Measurements from ENCODE around the gene SEC61A2.

The SEC61A2 gene

DNA sequence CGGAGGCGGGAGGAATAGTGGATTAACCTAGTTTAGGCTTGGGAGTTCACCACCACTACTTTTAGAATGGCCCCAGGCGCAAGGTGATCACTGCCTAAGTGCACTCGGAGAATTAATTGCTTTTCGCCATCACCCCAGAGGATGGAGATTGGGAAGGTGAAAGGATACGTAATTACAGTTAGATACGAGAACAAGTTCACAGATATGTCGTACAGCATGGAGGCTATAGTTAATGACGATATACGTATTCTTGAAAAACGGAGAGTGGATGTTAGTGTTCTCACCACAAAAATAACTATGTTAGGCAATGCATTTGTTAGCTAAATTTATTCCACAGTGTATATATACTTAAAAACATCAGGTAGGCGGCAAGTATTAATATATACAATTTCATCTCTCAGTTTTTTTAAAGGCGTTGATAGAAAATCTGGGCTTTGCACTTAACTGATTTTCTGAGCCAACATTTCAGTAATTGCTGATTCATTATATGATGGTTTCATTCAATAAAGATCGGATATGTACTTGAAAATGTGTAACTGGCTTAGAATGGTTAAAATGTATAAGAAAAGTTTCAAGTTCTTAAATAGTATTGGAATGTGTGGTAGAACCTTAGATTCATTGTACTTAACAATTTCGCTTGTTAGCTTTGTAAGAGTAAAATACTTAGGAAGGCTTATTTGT is 67.2 kb downstream of the SEC61A2 start:
- DNase-seq (ENCODE audit: low read depth), result no peak

DNA sequence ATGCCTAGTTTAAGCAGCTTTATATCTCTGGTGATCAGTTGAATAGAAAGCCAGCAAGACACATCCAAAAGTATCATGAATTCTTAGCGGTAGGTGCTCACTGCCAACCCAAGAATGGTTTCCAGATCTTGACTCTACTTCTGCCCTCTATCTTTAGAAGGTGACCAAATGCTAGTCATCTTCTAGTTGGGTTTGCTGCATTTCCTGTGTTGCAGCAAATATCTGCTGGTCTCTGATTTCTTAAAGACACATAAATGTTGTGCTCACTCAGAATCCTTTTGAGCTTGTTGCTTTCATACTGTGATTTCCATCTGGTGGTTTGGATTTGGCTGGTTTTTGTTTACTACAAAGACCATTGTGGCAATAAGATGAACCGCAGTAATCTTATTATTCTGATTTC is 68.7 kb downstream of the SEC61A2 start:
- DNase-seq (ENCODE audit: low read depth), result no peak

DNA sequence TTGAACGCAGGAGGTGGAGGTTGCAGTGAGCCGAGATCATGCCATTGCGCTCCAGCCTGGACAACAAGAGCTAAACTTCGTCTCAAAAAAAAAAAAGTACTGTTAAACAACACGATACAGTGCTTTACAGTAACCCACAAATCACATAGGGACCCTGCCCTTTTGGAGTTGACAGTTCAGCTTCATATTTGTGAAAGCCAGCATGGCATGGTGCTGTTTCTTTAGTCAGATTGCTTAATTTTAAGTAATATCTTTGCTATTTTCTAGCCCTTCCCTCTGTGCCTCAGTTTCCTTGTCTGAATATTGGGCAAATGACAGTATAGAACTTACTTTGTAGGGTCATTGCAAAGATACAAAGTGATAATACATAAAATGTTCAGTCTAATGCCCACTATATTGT is 71.4 kb downstream of the SEC61A2 start:
- no peak for DNase-seq (ENCODE audit: low read depth)

DNA sequence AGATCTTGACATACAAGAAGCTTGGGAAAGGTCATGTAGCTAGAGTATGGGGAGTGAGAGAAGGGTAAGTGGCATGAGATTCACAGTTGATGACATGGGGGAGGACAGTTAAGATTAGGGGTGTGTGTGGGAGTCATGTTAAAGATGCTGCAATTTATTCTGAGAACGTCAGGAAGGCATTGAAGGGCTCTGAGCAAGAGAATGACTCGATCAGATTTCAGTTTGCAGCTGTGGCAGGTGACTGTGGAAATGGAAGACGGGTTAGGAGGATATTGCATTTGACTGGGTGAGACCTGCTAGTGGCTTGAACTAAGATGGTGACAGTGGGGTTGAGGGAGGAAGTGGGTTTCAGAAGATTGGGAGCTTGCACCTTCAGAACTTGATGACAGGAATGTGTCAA is 72.1 kb downstream of the SEC61A2 start:
- no peak for DNase-seq (ENCODE audit: low read depth)

DNA sequence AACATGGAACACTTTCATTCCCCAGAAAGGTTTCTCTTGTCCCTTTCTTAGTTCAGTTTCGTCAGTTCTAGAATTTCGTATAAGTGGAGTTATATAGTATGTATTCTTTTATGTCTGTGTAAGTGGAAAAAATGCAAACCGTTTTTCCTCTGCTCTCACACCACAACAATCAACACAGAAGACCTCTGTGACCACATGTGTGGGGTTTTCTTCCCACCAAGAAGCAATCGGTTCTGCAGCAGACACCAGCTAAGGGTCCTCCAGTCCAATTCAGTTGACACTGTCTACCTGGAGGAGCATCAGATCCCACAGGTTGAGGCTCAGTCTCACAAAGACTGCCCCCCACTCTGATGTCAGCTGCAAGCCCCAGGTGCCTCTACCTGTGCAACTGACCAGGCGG is 72.7 kb downstream of the SEC61A2 start:
- no peak for DNase-seq (ENCODE audit: low read depth)

DNA sequence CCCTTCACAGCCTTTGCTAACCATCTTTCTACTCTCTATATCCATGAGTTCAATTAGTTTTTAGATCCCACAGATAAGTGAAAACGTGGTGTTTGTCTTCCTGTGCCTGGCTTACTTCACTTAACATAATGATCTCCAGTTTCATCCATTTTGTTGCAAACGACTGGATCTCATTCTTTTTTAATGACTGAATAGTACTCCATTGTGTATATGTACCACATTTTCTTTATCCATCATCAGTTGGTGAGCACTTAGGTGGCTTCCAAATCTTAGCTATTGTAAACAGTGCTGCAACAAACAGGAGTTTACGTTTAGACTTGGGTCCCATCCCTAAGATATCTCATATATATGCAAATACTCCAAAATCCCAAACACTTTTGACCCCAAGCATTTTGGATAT is 75.6 kb downstream of the SEC61A2 start:
- no peak for DNase-seq (ENCODE audit: low read depth)

DNA sequence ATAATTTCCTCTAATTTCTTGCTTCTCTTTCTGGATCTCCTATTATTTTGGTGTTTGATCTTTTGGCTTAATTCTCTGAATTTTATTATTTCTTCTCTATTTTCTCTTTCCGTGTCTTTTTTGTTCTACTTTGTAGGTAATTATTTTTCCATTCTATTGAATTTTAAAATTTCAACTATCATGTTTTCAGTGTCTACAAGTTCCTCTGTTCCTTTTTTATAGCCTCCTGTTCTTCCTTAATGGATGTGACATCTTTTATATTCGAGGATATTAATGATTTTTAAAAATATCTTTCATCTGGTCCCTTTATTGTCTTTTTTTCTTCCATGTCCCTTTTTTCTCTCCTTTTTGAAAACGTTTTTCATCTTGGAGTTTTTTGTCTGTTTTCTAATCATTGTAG is 77.6 kb downstream of the SEC61A2 start:
- no peak for DNase-seq (ENCODE audit: low read depth)

DNA sequence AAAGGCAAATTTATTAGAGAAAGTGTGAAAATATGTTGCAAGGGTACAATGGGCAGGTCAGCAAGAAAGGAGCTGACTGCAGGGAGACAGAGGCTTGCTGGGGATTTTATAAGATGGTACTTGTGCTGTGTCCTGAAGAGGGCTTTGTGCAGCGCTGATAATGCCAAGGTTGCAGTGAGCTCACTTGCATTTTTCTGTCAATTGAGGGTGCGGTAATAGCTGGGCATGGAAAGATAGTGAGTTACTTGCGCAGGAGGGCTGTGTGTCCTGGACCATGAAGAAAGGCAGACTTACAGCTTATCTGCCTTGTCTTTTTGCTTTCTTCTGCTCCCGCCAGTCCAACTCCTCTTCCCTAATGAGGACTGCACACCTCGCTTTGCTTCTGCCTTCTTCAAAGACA is 79.0 kb downstream of the SEC61A2 start:
- no peak for DNase-seq (ENCODE audit: low read depth)

DNA sequence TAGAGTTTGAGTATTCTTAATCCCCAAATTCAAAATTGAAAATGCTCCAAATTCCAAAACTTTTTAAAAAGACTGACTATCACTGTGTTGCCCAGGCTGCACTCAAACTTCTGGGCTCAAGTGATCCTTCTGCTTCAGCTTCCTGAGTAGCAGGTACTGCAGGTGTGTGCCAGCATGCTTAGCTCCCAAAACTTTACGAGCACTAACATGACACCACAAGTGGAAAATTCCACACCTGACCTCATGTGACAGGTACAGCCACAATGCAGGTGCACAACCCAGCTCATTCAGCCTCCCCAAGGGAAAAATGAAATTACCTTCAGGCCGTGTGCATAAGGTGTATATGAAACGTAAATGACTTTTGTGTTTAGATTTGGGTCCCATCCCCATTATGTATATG is 83.0 kb downstream of the SEC61A2 start:
- no peak for DNase-seq (ENCODE audit: low read depth)

DNA sequence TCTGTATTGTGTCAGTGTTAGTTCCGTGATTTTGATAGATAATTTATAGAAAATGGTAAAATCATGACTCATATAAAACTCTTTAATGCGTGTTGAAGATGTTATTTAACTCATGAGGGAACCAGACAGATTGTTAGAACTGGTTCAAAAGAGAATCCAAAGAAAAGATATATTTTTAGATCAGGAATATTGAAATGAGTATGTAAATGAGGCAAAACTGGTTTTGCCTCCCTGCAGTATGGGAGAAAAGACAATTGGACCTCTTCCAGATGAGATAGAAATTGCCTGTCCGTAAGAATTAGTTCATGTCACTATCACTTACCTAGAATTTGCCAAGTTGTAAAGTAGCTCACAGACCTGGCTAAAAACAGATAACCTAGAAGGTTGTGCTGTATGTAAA is 84.1 kb downstream of the SEC61A2 start:
- no peak for DNase-seq (ENCODE audit: low read depth)

DNA sequence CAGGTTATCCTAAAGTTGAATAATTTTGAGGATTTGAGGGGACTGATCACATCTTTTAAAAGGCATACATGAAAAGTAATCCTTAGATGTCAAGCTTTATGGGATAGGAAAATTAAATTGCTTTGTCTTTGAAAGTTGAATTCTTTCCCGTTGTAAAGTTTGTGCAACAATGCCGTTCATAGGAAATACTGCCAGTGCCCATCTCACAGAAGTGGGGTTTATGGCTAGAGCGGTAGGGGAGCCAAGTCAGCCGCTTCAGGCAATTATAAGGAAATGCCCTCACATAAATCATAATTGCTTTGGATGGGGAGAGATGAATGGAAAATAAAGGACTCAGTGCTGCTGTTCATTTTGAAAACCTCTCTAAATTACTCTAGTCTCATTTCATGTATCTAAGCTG is 84.6 kb downstream of the SEC61A2 start:
- no peak for DNase-seq (ENCODE audit: low read depth)

DNA sequence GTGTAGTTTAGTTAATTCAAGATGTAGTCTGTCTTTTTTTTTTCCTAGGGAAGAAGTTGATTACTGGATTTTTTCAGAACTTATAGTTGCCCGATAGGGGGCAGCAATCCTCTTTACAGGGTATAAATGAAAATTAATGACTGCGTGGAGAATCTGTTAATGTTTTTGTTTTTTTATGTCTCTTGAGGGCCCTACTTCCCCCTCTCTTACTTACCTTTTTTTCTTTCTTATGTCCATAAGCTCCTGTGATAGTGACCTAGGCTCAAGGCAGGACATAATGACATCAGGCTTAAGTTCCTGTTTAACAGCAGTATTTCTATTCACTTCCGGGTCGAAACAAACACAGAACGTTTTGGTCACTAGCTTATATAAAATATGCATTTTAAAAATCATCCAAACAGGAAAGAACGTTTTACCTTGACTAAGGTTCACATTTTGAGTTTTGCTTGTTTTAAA is 85.3 kb downstream of the SEC61A2 start:
- no peak for DNase-seq (ENCODE audit: low read depth)

All from activated T-helper 1 cell treated with Interleukin-2 at 50 U/mL for 16 hours (primary cell).